ENCODE results near the gene CNIH2. TPM values are rescaled to one million over a fixed set of nuclear protein-coding genes. Genes with fewer than 3 reads are reported as not detected.

CNIH2 gene
- total RNA-seq, 1 experiment from 2014 or later: 1.4 TPM

DNA sequence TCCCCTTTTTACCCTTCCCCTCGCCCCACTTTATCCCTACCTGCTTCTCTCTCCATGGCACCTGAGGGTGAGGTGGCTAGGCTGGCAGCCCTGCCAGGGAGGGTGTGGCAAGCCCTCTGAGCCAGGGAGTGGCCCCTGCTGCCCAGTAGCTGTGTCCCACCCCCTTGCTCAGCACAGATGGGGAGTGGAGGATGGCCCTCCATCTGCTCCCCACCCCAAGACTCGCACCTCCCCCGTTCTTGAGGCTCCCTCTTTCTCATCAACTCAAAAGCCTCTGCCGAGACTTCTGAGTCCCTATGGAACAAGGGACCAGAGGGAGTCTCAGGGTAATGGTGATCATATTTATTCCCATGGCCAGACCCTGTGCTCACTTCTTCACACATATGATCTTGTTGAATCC, 15.4 kb downstream of the CNIH2 start:
- Mint-ChIP-seq H3K4me1 (ENCODE audit: insufficient read depth, unreplicated experiment) (peaks cover 12% of the 10 kb centered on the region), H3K9me3 (ENCODE audit: unreplicated experiment) (no peaks in the 10 kb centered on the region), H3K4me3 (ENCODE audit: unreplicated experiment) (no peak overlapping the region), H3K36me3 (ENCODE audit: insufficient read depth, unreplicated experiment) (peaks cover 7% of the 10 kb centered on the region), H3K27me3 (ENCODE audit: insufficient read depth, unreplicated experiment) (peaks cover 13% of the 10 kb centered on the region), H3K27ac (ENCODE audit: low read depth, unreplicated experiment) (no peak overlapping the region)
- ChIA-PET POLR2A (no interaction called here), CTCF (no interaction called here)
- no TSS peak for BruUV-seq (replicated peaks)
- DNase-seq (ENCODE audit: unreplicated experiment): no peak
- intact Hi-C loops (cut with micrococcal nuclease): no loop called here
- TF ChIP-seq, protein P1, sequence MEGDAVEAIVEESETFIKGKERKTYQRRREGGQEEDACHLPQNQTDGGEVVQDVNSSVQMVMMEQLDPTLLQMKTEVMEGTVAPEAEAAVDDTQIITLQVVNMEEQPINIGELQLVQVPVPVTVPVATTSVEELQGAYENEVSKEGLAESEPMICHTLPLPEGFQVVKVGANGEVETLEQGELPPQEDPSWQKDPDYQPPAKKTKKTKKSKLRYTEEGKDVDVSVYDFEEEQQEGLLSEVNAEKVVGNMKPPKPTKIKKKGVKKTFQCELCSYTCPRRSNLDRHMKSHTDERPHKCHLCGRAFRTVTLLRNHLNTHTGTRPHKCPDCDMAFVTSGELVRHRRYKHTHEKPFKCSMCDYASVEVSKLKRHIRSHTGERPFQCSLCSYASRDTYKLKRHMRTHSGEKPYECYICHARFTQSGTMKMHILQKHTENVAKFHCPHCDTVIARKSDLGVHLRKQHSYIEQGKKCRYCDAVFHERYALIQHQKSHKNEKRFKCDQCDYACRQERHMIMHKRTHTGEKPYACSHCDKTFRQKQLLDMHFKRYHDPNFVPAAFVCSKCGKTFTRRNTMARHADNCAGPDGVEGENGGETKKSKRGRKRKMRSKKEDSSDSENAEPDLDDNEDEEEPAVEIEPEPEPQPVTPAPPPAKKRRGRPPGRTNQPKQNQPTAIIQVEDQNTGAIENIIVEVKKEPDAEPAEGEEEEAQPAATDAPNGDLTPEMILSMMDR (IDR thresholded peaks at IDR 0.05; ENCODE audit: unreplicated experiment): no peak

GRCh38 chr11:66293777-66294625, 16.0 kb downstream of the CNIH2 start:
- CTCF ChIA-PET: interaction anchor here (0.7 kb wide), 1 partner anchor 72 kb away, joined by 4 read pairs; no protein-coding TSS in a partner anchor
- Mint-ChIP-seq H3K4me3 (ENCODE audit: unreplicated experiment) (no peak overlapping the region), H3K27ac (ENCODE audit: low read depth, unreplicated experiment) (no peak overlapping the region), H3K4me1 (ENCODE audit: insufficient read depth, unreplicated experiment) (peaks cover 12% of the 10 kb centered on the region), H3K9me3 (ENCODE audit: unreplicated experiment) (no peaks in the 10 kb centered on the region), H3K36me3 (ENCODE audit: insufficient read depth, unreplicated experiment) (peaks cover 4% of the 10 kb centered on the region), H3K27me3 (ENCODE audit: insufficient read depth, unreplicated experiment) (peaks cover 13% of the 10 kb centered on the region)
- no peak for DNase-seq (ENCODE audit: unreplicated experiment)
- POLR2A ChIA-PET: no interaction called here
- TF ChIP-seq, protein P1 (IDR thresholded peaks at IDR 0.05; ENCODE audit: unreplicated experiment): no peak
- intact Hi-C loops (cut with micrococcal nuclease): no loop called here
- no TSS peak for BruUV-seq (replicated peaks)

DNA sequence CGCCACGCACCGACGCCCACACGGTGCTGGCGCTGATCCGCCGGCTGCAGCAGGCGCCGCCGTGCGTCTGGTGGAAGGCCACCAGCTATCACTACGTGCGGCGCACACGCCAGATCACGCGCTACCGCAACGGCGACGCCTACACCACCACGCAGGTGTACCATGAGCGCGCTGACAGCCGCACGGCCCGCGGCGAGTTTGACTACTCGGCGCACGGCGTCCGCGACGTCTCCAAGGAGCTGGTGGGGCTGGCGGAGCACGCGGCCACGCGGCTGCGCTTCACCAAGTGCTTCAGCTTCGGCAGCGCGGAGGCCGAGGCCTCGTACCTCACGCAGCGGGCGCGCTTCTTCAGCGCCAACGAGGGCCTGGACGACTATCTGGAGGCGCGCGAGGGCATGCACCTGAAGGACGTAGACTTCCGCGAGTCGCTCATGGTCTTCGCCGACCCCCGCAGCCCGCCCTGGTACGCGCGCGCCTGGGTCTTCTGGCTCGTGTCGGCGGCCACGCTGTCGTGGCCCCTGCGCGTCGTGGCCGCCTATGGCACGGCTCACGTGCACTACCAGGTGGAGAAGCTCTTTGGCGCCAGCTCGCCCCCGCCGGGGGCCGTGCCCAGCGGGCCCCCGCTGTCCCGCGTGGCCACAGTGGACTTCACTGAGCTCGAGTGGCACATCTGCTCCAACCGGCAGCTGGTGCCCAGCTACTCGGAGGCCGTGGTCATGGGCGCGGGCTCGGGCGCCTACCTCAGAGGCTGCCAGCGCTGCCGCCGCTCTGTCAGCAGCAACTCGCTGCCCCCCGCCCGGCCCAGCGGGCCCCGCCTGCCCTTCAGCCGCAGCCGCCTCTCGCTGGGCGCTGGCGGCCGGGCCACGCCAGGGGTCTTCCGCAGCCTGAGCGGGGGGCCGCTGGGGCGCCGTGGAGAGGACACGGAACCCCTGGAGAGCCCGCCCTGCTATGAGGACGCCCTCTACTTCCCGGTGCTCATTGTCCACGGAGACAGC, 16.9 kb downstream of the CNIH2 start:
- H3K4me3 Mint-ChIP-seq (ENCODE audit: unreplicated experiment): no peak overlapping the region
- ChIA-PET CTCF (interaction anchor here (0.7 kb wide), 2 partner anchors 12 to 73 kb away, joined by 3 to 4 read pairs; no protein-coding TSS in a partner anchor), POLR2A (no interaction called here)
- DNase-seq (ENCODE audit: unreplicated experiment): no peak
- no peak overlapping the region for H3K27ac Mint-ChIP-seq (ENCODE audit: low read depth, unreplicated experiment)
- H3K9me3 Mint-ChIP-seq (ENCODE audit: unreplicated experiment): no peaks in the 10 kb centered on the region
- H3K4me1 Mint-ChIP-seq (ENCODE audit: insufficient read depth, unreplicated experiment): peaks cover 11% of the 10 kb centered on the region
- H3K36me3 Mint-ChIP-seq (ENCODE audit: insufficient read depth, unreplicated experiment): no peaks in the 10 kb centered on the region
- no TSS peak for BruUV-seq (replicated peaks)
- TF ChIP-seq, protein P1 (IDR thresholded peaks at IDR 0.05; ENCODE audit: unreplicated experiment): no peak
- peaks cover 13% of the 10 kb centered on the region for H3K27me3 Mint-ChIP-seq (ENCODE audit: insufficient read depth, unreplicated experiment)
- intact Hi-C loops (cut with micrococcal nuclease): no loop called here

DNA sequence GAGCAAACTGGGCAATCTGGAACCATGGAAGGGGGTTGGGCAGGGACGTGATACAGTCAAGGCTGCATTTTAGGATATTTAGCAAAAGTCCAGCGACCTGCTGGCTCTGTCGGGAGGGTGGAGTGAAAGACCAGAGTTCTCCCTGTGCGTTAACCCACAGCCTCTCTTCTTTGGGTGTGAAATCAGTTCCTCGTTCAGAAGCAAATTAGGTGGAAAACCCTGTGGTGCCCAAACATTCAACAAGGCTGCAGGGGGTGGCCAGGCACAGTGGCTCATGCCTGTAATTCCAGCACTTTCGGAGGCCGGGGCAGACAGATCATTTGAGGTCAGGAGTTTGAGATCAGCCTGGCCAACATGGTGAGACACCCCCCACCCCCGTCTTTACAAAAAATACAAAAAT, 19.6 kb downstream of the CNIH2 start:
- no TSS peak for BruUV-seq (replicated peaks)
- Mint-ChIP-seq H3K9me3 (ENCODE audit: unreplicated experiment) (no peaks in the 10 kb centered on the region), H3K27me3 (ENCODE audit: insufficient read depth, unreplicated experiment) (peaks cover 7% of the 10 kb centered on the region), H3K36me3 (ENCODE audit: insufficient read depth, unreplicated experiment) (no peaks in the 10 kb centered on the region), H3K4me1 (ENCODE audit: insufficient read depth, unreplicated experiment) (peaks cover 4% of the 10 kb centered on the region), H3K27ac (ENCODE audit: low read depth, unreplicated experiment) (no peak overlapping the region), H3K4me3 (ENCODE audit: unreplicated experiment) (no peak overlapping the region)
- ChIA-PET CTCF (interaction anchor here (1.3 kb wide), 1 partner anchor 89 kb away, joined by 4 read pairs; no protein-coding TSS in a partner anchor), POLR2A (interaction anchor here (0.8 kb wide), 1 partner anchor 9 kb away, joined by 4 read pairs; the partner anchor contains the start of gene YIF1A)
- no peak for DNase-seq (ENCODE audit: unreplicated experiment)
- intact Hi-C loops (cut with micrococcal nuclease): no loop called here
- TF ChIP-seq, protein P1 (IDR thresholded peaks at IDR 0.05; ENCODE audit: unreplicated experiment): no peak
